A673 (cell line): ENCODE results near the gene RHBDD3.

ENCODE experiments used
- CTCF ChIP-seq: fragments of 300-800, 200-600 bp; sonication (generic); conservative IDR thresholded peaks from 2 replicates; pipeline ENCODE4 v1.5.1; 2017; ENCODE audit warnings: low read depth, mild to moderate bottlenecking, antibody characterized with exemption, low read length, moderate library complexity, mixed read lengths
- EZH2 ChIP-seq: fragments of 200-600 bp; sonication (generic); IDR thresholded peaks from 2 replicates; pipeline ENCODE4 v1.6.1; 2017; ENCODE audit warnings: borderline replicate concordance, low read depth, mild to moderate bottlenecking, mixed read lengths, antibody characterized with exemption, low read length; ENCODE audit not compliant: poor library complexity, severe bottlenecking

GRCh38 chr22:29212743-29213142, 55.0 kb downstream of the RHBDD3 start:
- TF ChIP-seq CTCF = no peak
- TF ChIP-seq EZH2 = no peak
